ENCODE results near the gene PTPRF.

PTPRF gene

GRCh38 chr1:43596579-43596978 is 65.9 kb downstream of the PTPRF start:
- ChIA-PET CTCF (interaction anchor here (1.0 kb wide), 1 partner anchor 16 kb away, joined by 3 read pairs; no protein-coding TSS in a partner anchor), POLR2A (no interaction called here)
- no peaks in the 10 kb centered on the region for H3K36me3 ChIP-seq (ENCODE audit: control insufficient read depth in 4 of 4, insufficient read depth in 4 of 4, low read length in 3 of 4)
- H3K4me1 ChIP-seq (ENCODE audit: control extremely low read depth in 1 of 4, control insufficient read depth in 4 of 4, insufficient read depth in 4 of 4, low read length in 3 of 4) = no peaks in the 10 kb centered on the region
- peaks cover 0 to 2% (median 0%) of the 10 kb centered on the region in 5 experiments for H3K27me3 ChIP-seq (replicated peaks in 2 of 5; ENCODE audit: control insufficient read depth in 4 of 5, insufficient read depth in 5 of 5, low read length in 4 of 5)
- WGBS (ENCODE audit: insufficient coverage) = 92% methylated on average over 8 of the region's 8 CpGs
- H3K4me3 ChIP-seq (ENCODE audit: control insufficient read depth in 1 of 7, extremely low read depth in 1 of 7, insufficient read depth in 4 of 7, low read depth in 2 of 7, low read length in 6 of 7) = no peak overlapping the region
- H3K27ac ChIP-seq (ENCODE audit: insufficient read depth in 1 of 2, low read depth in 1 of 2, low read length in 2 of 2, poor library complexity in 1 of 2, severe bottlenecking in 2 of 2) = no peak overlapping the region
- H3K9me3 ChIP-seq (ENCODE audit: control extremely low read depth in 1 of 5, control insufficient read depth in 4 of 5, insufficient read depth in 2 of 5, low read depth in 1 of 5, low read length in 4 of 5) = no peaks in the 10 kb centered on the region
- DNase-seq = no peak

GRCh38 chr1:43597028-43597427 is 66.3 kb downstream of the PTPRF start:
- no peak for DNase-seq
- WGBS (ENCODE audit: insufficient coverage) = 97% methylated on average over 5 of the region's 5 CpGs
- H3K9me3 ChIP-seq (ENCODE audit: control extremely low read depth in 1 of 5, control insufficient read depth in 4 of 5, insufficient read depth in 2 of 5, low read depth in 1 of 5, low read length in 4 of 5) = no peaks in the 10 kb centered on the region
- peaks cover 0 to 2% (median 0%) of the 10 kb centered on the region in 5 experiments for H3K27me3 ChIP-seq (replicated peaks in 2 of 5; ENCODE audit: control insufficient read depth in 4 of 5, insufficient read depth in 5 of 5, low read length in 4 of 5)
- no peaks in the 10 kb centered on the region for H3K4me1 ChIP-seq (ENCODE audit: control extremely low read depth in 1 of 4, control insufficient read depth in 4 of 4, insufficient read depth in 4 of 4, low read length in 3 of 4)
- no peak overlapping the region for H3K27ac ChIP-seq (ENCODE audit: insufficient read depth in 1 of 2, low read depth in 1 of 2, low read length in 2 of 2, poor library complexity in 1 of 2, severe bottlenecking in 2 of 2)
- CTCF ChIA-PET = no interaction called here
- no peaks in the 10 kb centered on the region for H3K36me3 ChIP-seq (ENCODE audit: control insufficient read depth in 4 of 4, insufficient read depth in 4 of 4, low read length in 3 of 4)
- no peak overlapping the region for H3K4me3 ChIP-seq (ENCODE audit: control insufficient read depth in 1 of 7, extremely low read depth in 1 of 7, insufficient read depth in 4 of 7, low read depth in 2 of 7, low read length in 6 of 7)
- POLR2A ChIA-PET = no interaction called here

GRCh38 chr1:43597721-43598120 is 67.0 kb downstream of the PTPRF start:
- H3K4me1 ChIP-seq (ENCODE audit: control extremely low read depth in 1 of 4, control insufficient read depth in 4 of 4, insufficient read depth in 4 of 4, low read length in 3 of 4) = no peaks in the 10 kb centered on the region
- DNase-seq = no peak
- no peaks in the 10 kb centered on the region for H3K36me3 ChIP-seq (ENCODE audit: control insufficient read depth in 4 of 4, insufficient read depth in 4 of 4, low read length in 3 of 4)
- no peak overlapping the region for H3K4me3 ChIP-seq (ENCODE audit: control insufficient read depth in 1 of 7, extremely low read depth in 1 of 7, insufficient read depth in 4 of 7, low read depth in 2 of 7, low read length in 6 of 7)
- 97% methylated on average over 23 of the region's 31 CpGs for WGBS (ENCODE audit: insufficient coverage)
- H3K27me3 ChIP-seq (replicated peaks in 2 of 5; ENCODE audit: control insufficient read depth in 4 of 5, insufficient read depth in 5 of 5, low read length in 4 of 5) = peaks cover 0 to 2% (median 0%) of the 10 kb centered on the region in 5 experiments
- CTCF ChIA-PET = no interaction called here
- POLR2A ChIA-PET = no interaction called here
- H3K9me3 ChIP-seq (ENCODE audit: control extremely low read depth in 1 of 5, control insufficient read depth in 4 of 5, insufficient read depth in 2 of 5, low read depth in 1 of 5, low read length in 4 of 5) = no peaks in the 10 kb centered on the region
- H3K27ac ChIP-seq (ENCODE audit: insufficient read depth in 1 of 2, low read depth in 1 of 2, low read length in 2 of 2, poor library complexity in 1 of 2, severe bottlenecking in 2 of 2) = no peak overlapping the region

GRCh38 chr1:43598622-43599021 is 67.9 kb downstream of the PTPRF start:
- WGBS (ENCODE audit: insufficient coverage) = 93% methylated on average over 9 of the region's 11 CpGs
- no peaks in the 10 kb centered on the region for H3K4me1 ChIP-seq (ENCODE audit: control extremely low read depth in 1 of 4, control insufficient read depth in 4 of 4, insufficient read depth in 4 of 4, low read length in 3 of 4)
- ChIA-PET POLR2A (no interaction called here), CTCF (no interaction called here)
- DNase-seq = no peak
- no peaks in the 10 kb centered on the region for H3K36me3 ChIP-seq (ENCODE audit: control insufficient read depth in 4 of 4, insufficient read depth in 4 of 4, low read length in 3 of 4)
- H3K4me3 ChIP-seq (ENCODE audit: control insufficient read depth in 1 of 7, extremely low read depth in 1 of 7, insufficient read depth in 4 of 7, low read depth in 2 of 7, low read length in 6 of 7) = no peak overlapping the region
- H3K9me3 ChIP-seq (ENCODE audit: control extremely low read depth in 1 of 5, control insufficient read depth in 4 of 5, insufficient read depth in 2 of 5, low read depth in 1 of 5, low read length in 4 of 5) = no peaks in the 10 kb centered on the region
- H3K27me3 ChIP-seq (replicated peaks in 2 of 5; ENCODE audit: control insufficient read depth in 4 of 5, insufficient read depth in 5 of 5, low read length in 4 of 5) = peaks cover 0 to 2% (median 0%) of the 10 kb centered on the region in 5 experiments
- H3K27ac ChIP-seq (ENCODE audit: insufficient read depth in 1 of 2, low read depth in 1 of 2, low read length in 2 of 2, poor library complexity in 1 of 2, severe bottlenecking in 2 of 2) = no peak overlapping the region

- ChIA-PET CTCF (interaction anchor here (1.4 kb wide), 1 partner anchor 56 kb away, joined by 3 read pairs; no protein-coding TSS in a partner anchor), POLR2A (no interaction called here)
- Histone ChIP-seq H3K27me3 (replicated peaks in 2 of 5; ENCODE audit: control insufficient read depth in 4 of 5, insufficient read depth in 5 of 5, low read length in 4 of 5) (peaks cover 0 to 2% (median 0%) of the 10 kb centered on the region in 5 experiments), H3K36me3 (ENCODE audit: control insufficient read depth in 4 of 4, insufficient read depth in 4 of 4, low read length in 3 of 4) (no peaks in the 10 kb centered on the region), H3K4me1 (ENCODE audit: control extremely low read depth in 1 of 4, control insufficient read depth in 4 of 4, insufficient read depth in 4 of 4, low read length in 3 of 4) (no peaks in the 10 kb centered on the region), H3K27ac (ENCODE audit: insufficient read depth in 1 of 2, low read depth in 1 of 2, low read length in 2 of 2, poor library complexity in 1 of 2, severe bottlenecking in 2 of 2) (no peak overlapping the region), H3K4me3 (ENCODE audit: control insufficient read depth in 1 of 7, extremely low read depth in 1 of 7, insufficient read depth in 4 of 7, low read depth in 2 of 7, low read length in 6 of 7) (no peak overlapping the region), H3K9me3 (ENCODE audit: control extremely low read depth in 1 of 5, control insufficient read depth in 4 of 5, insufficient read depth in 2 of 5, low read depth in 1 of 5, low read length in 4 of 5) (no peaks in the 10 kb centered on the region)
- 98% methylated on average over 18 of the region's 19 CpGs for WGBS (ENCODE audit: insufficient coverage)
- DNase-seq = no peak
Observed at GRCh38 chr1:43600033-43601020, 69.6 kb downstream of the PTPRF start.

GRCh38 chr1:43602990-43603389 is 72.3 kb downstream of the PTPRF start:
- Histone ChIP-seq H3K27me3 (replicated peaks in 2 of 5; ENCODE audit: control insufficient read depth in 4 of 5, insufficient read depth in 5 of 5, low read length in 4 of 5) (no peaks in the 10 kb centered on the region), H3K36me3 (ENCODE audit: control insufficient read depth in 4 of 4, insufficient read depth in 4 of 4, low read length in 3 of 4) (no peaks in the 10 kb centered on the region), H3K9me3 (ENCODE audit: control extremely low read depth in 1 of 5, control insufficient read depth in 4 of 5, insufficient read depth in 2 of 5, low read depth in 1 of 5, low read length in 4 of 5) (no peaks in the 10 kb centered on the region), H3K4me3 (ENCODE audit: control insufficient read depth in 1 of 7, extremely low read depth in 1 of 7, insufficient read depth in 4 of 7, low read depth in 2 of 7, low read length in 6 of 7) (no peak overlapping the region), H3K4me1 (ENCODE audit: control extremely low read depth in 1 of 4, control insufficient read depth in 4 of 4, insufficient read depth in 4 of 4, low read length in 3 of 4) (no peaks in the 10 kb centered on the region), H3K27ac (ENCODE audit: insufficient read depth in 1 of 2, low read depth in 1 of 2, low read length in 2 of 2, poor library complexity in 1 of 2, severe bottlenecking in 2 of 2) (no peak overlapping the region)
- POLR2A ChIA-PET = no interaction called here
- no peak for DNase-seq
- CTCF ChIA-PET = no interaction called here
- 94% methylated on average over 9 of the region's 10 CpGs for WGBS (ENCODE audit: insufficient coverage)

- CTCF ChIA-PET = no interaction called here
- H3K27ac ChIP-seq (ENCODE audit: insufficient read depth in 1 of 2, low read depth in 1 of 2, low read length in 2 of 2, poor library complexity in 1 of 2, severe bottlenecking in 2 of 2) = no peak overlapping the region
- H3K36me3 ChIP-seq (ENCODE audit: control insufficient read depth in 4 of 4, insufficient read depth in 4 of 4, low read length in 3 of 4) = no peaks in the 10 kb centered on the region
Observed at GRCh38 chr1:43604192-43604591, 73.5 kb downstream of the PTPRF start.

More at GRCh38 chr1:43604192-43604591, 73.5 kb downstream of the PTPRF start:
- POLR2A ChIA-PET = no interaction called here
- 100% methylated on average over 5 of the region's 5 CpGs for WGBS (ENCODE audit: insufficient coverage)
- no peaks in the 10 kb centered on the region for H3K9me3 ChIP-seq (ENCODE audit: control extremely low read depth in 1 of 5, control insufficient read depth in 4 of 5, insufficient read depth in 2 of 5, low read depth in 1 of 5, low read length in 4 of 5)
- H3K4me3 ChIP-seq (ENCODE audit: control insufficient read depth in 1 of 7, extremely low read depth in 1 of 7, insufficient read depth in 4 of 7, low read depth in 2 of 7, low read length in 6 of 7) = no peak overlapping the region
- no peak for DNase-seq
- H3K4me1 ChIP-seq (ENCODE audit: control extremely low read depth in 1 of 4, control insufficient read depth in 4 of 4, insufficient read depth in 4 of 4, low read length in 3 of 4) = no peaks in the 10 kb centered on the region
- no peaks in the 10 kb centered on the region for H3K27me3 ChIP-seq (replicated peaks in 2 of 5; ENCODE audit: control insufficient read depth in 4 of 5, insufficient read depth in 5 of 5, low read length in 4 of 5)

Data from common myeloid progenitor, CD34-positive (primary cell).